HEK293 (cell line): ENCODE data around the gene ZNF507.

Experiments used
- ATF2 ChIP-seq: fragments of 450-650 bp; formaldehyde crosslinking; IDR thresholded peaks from 2 replicates; pipeline ENCODE4 v1.5.1; 2016; ENCODE audit warnings: missing biosample characterization, missing genetic modification characterization, low read depth
- BCL11A ChIP-seq: fragments of 450-650 bp; formaldehyde crosslinking; IDR thresholded peaks from 2 replicates; pipeline ENCODE4 v1.5.1; 2016; ENCODE audit warnings: low read depth, missing biosample characterization, missing genetic modification characterization
- TCF7L2 ChIP-seq: IDR thresholded peaks from 2 replicates; pipeline ENCODE4 v1.6.1; 2011; ENCODE audit warnings: low read depth, mild to moderate bottlenecking, inconsistent platforms, low read length, moderate library complexity, borderline replicate concordance
- YY1 ChIP-seq: fragments of 450-650 bp; formaldehyde crosslinking; IDR thresholded peaks from 2 replicates; pipeline ENCODE4 v1.5.1; 2018; ENCODE audit warnings: missing biosample characterization, missing genetic modification characterization
- ZBTB7A ChIP-seq: fragments of 450-650 bp; formaldehyde crosslinking; IDR thresholded peaks from 2 replicates; pipeline ENCODE4 v1.5.1; 2016; ENCODE audit warnings: low read depth, missing biosample characterization, missing genetic modification characterization
- ZNF510 ChIP-seq: fragments of 450-650 bp; formaldehyde crosslinking; IDR thresholded peaks from 2 replicates; pipeline ENCODE4 v1.5.1; 2018; ENCODE audit warnings: mild to moderate bottlenecking, missing genetic modification characterization, missing biosample characterization; ENCODE audit not compliant: insufficient replicate concordance
- ZNF555 ChIP-seq: fragments of 450-650 bp; formaldehyde crosslinking; conservative IDR thresholded peaks from 2 replicates; pipeline ENCODE4 v1.5.1; 2017; ENCODE audit warnings: missing biosample characterization, mild to moderate bottlenecking, missing genetic modification characterization, inconsistent platforms
- ZNF610 ChIP-seq: fragments of 450-650 bp; formaldehyde crosslinking; IDR thresholded peaks from 2 replicates; pipeline ENCODE4 v1.5.1; 2016; ENCODE audit warnings: missing biosample characterization, missing genetic modification characterization, borderline replicate concordance
- ZNF639 ChIP-seq: fragments of 450-650 bp; formaldehyde crosslinking; IDR thresholded peaks from 2 replicates; pipeline ENCODE4 v1.5.1; 2016; ENCODE audit warnings: missing biosample characterization, missing genetic modification characterization
- ZNF747 ChIP-seq: fragments of 450-650 bp; formaldehyde crosslinking; IDR thresholded peaks from 2 replicates; pipeline ENCODE4 v1.5.1; 2016; ENCODE audit warnings: missing biosample characterization, missing genetic modification characterization
- TF ChIP-seq, protein P1 (sequence below): fragments of 450-650 bp; formaldehyde crosslinking; IDR thresholded peaks from 2 replicates; pipeline ENCODE4 v1.5.1; 2016; ENCODE audit warnings: missing biosample characterization, missing genetic modification characterization
- TF ChIP-seq, protein P2 (sequence below): fragments of 450-650 bp; formaldehyde crosslinking; IDR thresholded peaks from 2 replicates; pipeline ENCODE4 v1.5.1; 2016; ENCODE audit warnings: missing biosample characterization, missing genetic modification characterization

DNA sequence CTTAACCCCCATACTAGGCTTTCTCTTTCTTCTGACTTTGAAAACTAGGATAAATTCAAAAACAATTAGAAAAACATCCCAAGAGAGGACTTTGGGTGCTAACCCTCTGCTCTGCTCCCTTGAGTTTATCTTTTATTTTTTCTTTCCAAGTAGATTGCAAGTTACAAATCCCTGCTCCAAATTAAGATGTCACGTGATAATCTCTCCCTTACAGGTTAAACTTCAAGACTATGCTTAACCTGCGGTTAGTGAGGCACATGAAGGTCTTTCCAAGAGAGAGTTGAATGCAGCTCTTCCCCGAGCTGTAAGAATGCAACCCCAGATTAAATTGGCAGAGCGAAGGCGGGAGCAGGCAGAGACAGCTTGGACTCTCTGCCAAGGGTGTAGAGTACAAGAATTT, 12.2 kb upstream of the ZNF507 start:
- TF ChIP-seq, protein P1, sequence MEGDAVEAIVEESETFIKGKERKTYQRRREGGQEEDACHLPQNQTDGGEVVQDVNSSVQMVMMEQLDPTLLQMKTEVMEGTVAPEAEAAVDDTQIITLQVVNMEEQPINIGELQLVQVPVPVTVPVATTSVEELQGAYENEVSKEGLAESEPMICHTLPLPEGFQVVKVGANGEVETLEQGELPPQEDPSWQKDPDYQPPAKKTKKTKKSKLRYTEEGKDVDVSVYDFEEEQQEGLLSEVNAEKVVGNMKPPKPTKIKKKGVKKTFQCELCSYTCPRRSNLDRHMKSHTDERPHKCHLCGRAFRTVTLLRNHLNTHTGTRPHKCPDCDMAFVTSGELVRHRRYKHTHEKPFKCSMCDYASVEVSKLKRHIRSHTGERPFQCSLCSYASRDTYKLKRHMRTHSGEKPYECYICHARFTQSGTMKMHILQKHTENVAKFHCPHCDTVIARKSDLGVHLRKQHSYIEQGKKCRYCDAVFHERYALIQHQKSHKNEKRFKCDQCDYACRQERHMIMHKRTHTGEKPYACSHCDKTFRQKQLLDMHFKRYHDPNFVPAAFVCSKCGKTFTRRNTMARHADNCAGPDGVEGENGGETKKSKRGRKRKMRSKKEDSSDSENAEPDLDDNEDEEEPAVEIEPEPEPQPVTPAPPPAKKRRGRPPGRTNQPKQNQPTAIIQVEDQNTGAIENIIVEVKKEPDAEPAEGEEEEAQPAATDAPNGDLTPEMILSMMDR (tag by site-specific recombination) = no peak
- TF ChIP-seq ATF2 (tag by site-specific recombination) (no peak), ZNF747 (tag by site-specific recombination) (no peak), YY1 (tag by site-specific recombination) (no peak), BCL11A (tag by site-specific recombination) (no peak), TCF7L2 (no peak), ZNF639 (tag by site-specific recombination) (no peak), ZNF555 (tag by site-specific recombination) (no peak), ZNF610 (tag by site-specific recombination) (no peak), ZBTB7A (tag by site-specific recombination) (no peak), ZNF510 (tag by site-specific recombination) (no peak)
- TF ChIP-seq, protein P2, sequence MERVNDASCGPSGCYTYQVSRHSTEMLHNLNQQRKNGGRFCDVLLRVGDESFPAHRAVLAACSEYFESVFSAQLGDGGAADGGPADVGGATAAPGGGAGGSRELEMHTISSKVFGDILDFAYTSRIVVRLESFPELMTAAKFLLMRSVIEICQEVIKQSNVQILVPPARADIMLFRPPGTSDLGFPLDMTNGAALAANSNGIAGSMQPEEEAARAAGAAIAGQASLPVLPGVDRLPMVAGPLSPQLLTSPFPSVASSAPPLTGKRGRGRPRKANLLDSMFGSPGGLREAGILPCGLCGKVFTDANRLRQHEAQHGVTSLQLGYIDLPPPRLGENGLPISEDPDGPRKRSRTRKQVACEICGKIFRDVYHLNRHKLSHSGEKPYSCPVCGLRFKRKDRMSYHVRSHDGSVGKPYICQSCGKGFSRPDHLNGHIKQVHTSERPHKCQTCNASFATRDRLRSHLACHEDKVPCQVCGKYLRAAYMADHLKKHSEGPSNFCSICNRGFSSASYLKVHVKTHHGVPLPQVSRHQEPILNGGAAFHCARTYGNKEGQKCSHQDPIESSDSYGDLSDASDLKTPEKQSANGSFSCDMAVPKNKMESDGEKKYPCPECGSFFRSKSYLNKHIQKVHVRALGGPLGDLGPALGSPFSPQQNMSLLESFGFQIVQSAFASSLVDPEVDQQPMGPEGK (tag by site-specific recombination) = no peak
